Endothelial cell of umbilical vein (primary cell): ENCODE results near the gene TRIM61.

Experiments
- CTCF ChIP-seq, 2 donors: IDR thresholded peaks; 1 replicate in 1 of 2; 2 replicates in 1 of 2; pipeline ENCODE4 v1.5.1; 2011; ENCODE audit warnings: low read length in 2 of 2, mild to moderate bottlenecking in 2 of 2, moderate library complexity in 2 of 2, control low read depth in 1 of 2, inconsistent platforms in 1 of 2, low read depth in 1 of 2; ENCODE audit not compliant: insufficient read depth in 1 of 2; ENCODE audit errors: extremely low read depth in 1 of 2
- EZH2 ChIP-seq: IDR thresholded peaks from 2 replicates; pipeline ENCODE4 v1.6.1; 2012; ENCODE audit warnings: borderline replicate concordance, low read depth, mild to moderate bottlenecking, moderate library complexity, low read length, inconsistent platforms; ENCODE audit not compliant: severe bottlenecking
- POLR2A ChIP-seq: IDR thresholded peaks from 2 replicates; pipeline ENCODE4 v1.6.1; 2012; ENCODE audit warnings: low read depth, mild to moderate bottlenecking, control low read depth, low read length
- POLR2AphosphoS5 ChIP-seq: IDR thresholded peaks from 2 replicates; pipeline ENCODE4 v1.6.1; 2012; ENCODE audit warnings: low read depth, mild to moderate bottlenecking, control low read depth, low read length, moderate library complexity; ENCODE audit not compliant: insufficient read depth

- no peak for TF ChIP-seq CTCF (IDR thresholded peaks at IDR 0.05; ENCODE audit: extremely low read depth in 1 of 2, insufficient read depth in 1 of 2, low read depth in 1 of 2, low read length in 2 of 2)
- no peak for TF ChIP-seq POLR2AphosphoS5
- TF ChIP-seq EZH2, result no peak
- TF ChIP-seq POLR2A, result no peak
Observed at GRCh38 chr4:165005352-165005925, 28.0 kb upstream of the TRIM61 start.
